Fibroblast of skin of left quadriceps (primary cell): ENCODE measurements around the gene WIPF2.
A peak's percentile ranks its signal among the peaks of the same experiment; 100 is the strongest.

Source experiments
- DNase-seq, 2 experiments: peaks; one replicate each; pipeline ENCODE4 v3.0.0-alpha.2; 2013; ENCODE audit warnings: low read depth in 2 of 2

WIPF2 gene

DNA sequence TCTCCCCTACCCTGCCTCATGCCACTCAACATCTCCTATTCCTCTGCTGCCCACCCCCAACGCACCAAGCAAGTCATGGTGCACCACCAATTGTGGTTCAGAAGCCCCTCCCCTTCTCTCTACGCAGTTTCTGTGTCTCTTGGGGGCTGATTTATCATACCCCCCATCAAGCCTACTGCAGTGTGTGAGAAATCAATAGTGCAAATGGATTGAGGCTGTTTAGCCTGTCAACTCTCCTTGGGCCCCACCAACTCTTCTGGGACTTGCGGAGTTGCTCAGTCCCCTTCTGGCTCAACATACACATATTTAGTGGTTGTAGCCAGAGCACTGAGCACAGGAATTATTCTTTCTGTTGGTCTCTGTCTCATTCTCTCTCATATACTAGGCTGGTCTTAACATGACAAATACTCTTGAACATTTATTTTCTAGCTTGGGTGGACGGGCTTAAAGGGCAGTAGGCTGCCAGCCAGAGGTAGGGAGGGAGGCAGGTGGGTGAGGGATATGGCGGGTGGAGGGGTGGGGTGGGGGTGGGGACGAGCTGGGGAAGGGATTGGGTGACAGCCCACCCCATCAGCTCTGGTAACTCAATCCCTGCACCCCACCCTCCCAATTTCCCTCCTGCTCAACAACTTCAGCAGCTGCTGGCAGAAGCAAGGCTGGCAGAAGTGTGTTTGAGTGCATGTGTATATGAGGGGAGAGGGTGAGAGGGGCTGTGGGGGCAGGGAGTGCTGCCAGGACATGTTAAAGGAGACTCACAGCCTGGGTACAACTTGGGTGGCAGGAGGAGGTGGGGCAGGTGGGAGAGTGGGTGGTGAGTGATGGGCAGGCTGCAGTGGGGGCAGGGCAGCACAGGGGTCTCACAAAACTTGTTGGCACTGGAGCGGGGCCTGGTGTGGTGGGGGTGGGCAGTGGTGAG lies 94.8 kb downstream of the WIPF2 start:
- no peak for DNase-seq

DNA sequence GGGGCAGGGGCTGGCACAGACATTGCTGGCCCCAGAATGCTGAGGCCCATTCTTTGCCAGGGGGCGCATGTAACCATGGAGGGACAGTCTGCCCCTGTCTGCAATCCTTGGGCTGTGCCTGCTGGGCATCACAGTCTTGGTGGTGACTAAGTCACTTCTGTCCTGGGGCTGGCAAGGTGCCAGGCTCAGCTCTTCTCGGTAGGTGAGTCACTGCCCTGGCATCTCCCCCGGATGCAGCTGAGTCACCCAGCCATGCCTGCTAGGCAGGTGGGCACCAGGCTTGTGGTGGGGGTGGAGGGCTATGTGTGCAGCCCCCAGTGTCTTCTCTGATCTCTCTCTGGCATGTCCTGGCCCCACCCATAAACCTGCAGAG lies 95.5 kb downstream of the WIPF2 start:
- peak in 1 of 2 experiments; percentile 58 for DNase-seq

DNA sequence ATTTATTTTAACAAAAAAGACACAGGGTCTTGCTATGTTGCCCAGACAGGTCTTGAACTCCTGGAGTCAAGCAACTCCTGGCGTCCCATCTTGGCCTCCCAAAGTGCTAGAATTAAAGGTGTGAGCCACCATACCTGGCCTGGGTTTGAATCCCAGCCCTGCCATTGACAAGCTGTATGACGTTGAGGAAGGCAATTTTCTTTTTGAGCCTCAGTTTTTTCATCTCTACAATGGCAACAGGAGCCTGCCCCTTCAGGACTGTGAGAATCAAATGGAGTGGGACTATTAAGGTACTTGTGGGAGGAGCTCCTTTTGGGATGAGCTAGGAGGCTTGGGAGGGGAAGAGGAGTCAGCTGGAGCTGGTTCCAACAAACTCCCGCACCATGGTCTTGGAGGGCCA lies 96.1 kb downstream of the WIPF2 start:
- DNase-seq: no peak

DNA sequence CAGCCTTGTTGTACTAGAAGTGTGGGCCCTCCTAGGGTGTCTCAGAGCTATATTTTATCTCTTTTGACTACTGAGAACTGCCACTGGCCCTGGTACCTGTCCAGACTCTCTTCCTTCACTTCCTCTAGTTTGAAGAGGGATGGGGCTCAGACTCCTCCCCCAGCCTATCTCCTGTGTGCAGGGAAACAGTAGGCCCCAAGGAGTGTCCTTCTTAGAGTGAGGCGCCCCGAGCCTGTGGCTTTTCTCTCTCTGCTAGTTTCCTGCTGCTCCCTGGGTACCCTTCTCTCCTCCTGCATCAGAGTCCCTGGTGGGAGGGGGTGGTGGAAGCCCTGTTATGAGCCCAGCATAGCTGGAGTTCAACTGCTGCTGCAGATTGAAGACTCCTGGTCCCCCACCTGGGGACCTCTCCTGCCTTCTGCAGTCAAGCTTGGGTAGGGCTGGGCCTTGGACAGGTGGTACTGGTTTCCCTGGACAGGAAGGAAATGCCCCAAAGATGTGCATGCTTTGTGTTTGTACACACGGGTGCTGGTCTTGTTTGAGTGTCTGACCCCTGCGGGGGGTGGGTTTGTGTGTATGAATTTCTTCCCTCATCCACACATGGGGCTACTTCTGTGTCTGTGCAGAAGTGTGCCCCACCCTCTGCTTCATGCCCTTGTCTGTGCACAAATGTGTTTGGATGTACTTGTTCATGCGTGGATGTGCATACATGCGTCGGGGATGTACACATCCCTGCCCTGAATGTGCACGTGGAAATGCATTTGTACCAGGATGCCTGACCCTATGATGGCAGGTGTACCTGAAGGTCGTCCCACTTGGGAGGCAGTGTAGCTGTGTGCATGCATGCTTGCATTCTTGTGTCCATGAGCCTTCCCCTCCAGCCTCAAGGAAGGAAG lies 96.8 kb downstream of the WIPF2 start:
- no peak for DNase-seq

DNA sequence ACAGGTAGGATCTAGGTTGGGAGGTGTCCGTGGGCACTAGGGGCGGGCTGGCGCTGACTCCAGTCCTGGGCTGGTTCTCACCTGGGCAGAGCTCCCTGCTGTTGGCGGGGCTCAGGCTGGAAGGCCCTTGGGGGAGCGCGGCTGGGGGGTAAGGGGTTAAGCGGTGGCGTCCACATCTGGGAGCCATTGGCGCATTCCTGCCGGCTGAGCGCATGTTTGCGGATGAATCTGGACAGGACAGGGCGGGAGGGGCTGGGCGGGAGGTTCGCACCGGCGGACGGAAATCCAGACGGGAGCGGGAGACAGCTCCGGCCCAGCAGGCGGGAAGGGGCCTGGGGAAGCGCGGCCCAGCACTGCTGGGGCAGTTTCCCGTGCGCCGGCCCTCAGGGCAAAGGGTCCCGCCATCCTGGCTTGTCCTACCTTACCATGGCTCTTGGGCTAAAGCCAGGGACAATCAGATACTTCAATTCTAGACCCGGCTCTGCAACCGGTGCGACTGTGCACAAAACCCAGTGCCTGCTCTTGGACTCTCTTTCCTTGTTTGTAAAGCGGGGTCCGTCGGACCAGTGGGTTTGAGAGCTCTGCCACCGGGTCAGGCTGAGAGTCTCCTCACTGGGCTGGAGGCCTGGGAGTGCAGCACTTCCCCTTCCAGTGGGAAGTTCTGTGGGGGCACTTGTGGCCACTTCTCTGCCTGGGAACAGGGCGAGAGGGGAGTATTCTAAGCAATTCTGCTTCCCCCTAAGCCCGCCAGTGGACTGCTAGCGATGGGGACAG lies 97.7 kb downstream of the WIPF2 start:
- peak in 1 of 2 experiments; percentile 59 for DNase-seq

DNA sequence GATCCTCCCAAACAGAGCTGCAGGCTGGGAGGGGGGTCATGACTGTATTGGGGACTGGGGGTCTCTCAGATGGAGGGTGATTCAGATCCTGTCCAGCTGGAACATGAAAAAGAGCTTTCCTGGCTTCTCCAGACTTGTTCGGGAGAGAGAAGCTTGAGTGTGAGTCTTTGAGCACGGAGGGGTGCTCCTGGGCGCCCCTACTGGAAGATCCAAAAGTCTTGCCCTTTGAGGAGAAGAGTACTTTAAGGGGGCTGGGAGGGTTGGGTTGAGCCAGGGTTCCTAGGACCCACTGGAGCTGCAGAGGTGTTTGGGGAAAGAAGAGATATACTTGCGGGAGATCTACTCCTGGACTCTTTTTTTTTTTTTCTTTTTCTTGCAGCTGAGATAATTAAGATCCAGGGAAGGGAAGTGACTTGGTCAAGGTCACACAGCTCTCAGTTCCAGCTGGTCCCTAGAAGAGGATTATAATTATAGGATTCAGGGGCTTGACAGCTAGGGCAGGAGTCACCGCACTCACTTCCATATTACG lies 98.3 kb downstream of the WIPF2 start:
- DNase-seq: no peak

DNA sequence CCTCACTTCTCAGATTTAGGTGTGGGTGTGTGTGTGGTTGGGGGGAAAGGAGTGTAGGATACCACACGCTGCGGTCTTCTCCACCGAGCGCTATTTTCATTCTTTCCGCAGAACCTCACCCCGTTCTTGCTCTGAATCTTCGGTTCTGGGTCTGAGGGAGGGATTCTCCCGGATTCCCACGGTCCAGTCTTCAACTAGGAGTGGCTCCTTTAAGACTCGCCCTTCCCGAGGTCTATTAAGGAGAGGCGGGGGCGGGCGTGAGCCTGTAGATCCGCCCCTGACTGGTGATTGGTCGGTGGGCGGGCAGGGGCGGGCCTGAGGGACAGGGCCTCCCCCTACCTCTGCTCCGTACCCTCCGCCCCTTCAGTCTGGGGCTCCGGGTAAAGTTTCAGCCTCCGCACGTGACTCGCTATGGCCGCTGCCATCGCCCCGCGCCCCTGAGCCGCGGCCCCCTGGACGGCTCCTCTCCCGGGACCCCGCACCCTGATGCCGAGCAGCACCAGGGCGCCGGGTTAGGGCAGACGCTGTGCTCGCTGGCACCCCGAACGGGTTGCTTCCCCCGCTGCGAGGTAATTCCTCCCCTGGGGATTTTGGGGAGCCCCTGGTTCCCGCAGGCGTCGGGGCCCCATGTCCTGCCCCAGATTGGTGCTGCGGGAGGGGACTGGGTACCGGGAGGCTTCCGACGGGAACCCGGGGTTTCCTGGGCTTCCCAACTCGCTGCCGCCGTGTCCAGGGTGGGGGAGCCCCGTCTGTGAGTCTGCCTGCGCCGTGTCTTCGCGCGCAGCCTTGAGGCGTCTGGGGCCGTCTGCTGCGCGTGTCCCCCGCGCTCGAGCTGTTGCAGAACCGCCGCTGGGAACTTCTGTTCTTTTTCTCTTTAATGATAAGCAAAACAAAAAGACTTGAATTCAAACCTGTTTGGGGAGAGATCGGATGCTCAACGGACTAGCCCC lies 99.1 kb downstream of the WIPF2 start:
- peak; percentile 90 to 92 for DNase-seq

DNA sequence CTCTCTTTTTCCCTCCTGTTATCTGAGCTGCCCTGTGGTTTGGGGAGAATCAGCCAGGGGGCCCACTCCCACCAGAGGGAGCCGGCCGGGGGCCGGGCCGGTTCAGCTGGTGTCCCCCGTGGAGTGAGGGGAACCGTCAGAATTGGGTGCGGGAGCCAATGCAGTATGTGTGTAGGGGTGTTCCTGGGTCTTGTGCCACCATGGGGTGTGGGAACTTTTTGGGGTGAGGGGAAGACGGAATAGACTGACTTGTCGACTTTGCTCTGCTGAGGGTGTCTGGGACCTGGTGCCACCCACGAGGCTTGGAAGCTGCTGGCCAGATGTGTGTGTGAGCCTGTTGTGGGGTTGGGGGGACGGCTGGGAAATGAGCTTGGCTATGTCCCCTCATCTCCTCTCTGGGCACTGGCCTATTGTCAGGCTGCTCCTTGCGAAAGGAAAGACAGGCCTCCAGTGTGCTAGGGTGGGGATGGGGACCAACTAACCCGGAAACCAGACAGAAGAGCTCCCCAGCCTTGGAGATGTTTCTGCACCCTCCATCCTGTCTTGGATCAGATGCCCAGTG lies 99.8 kb downstream of the WIPF2 start:
- DNase-seq: no peak

DNA sequence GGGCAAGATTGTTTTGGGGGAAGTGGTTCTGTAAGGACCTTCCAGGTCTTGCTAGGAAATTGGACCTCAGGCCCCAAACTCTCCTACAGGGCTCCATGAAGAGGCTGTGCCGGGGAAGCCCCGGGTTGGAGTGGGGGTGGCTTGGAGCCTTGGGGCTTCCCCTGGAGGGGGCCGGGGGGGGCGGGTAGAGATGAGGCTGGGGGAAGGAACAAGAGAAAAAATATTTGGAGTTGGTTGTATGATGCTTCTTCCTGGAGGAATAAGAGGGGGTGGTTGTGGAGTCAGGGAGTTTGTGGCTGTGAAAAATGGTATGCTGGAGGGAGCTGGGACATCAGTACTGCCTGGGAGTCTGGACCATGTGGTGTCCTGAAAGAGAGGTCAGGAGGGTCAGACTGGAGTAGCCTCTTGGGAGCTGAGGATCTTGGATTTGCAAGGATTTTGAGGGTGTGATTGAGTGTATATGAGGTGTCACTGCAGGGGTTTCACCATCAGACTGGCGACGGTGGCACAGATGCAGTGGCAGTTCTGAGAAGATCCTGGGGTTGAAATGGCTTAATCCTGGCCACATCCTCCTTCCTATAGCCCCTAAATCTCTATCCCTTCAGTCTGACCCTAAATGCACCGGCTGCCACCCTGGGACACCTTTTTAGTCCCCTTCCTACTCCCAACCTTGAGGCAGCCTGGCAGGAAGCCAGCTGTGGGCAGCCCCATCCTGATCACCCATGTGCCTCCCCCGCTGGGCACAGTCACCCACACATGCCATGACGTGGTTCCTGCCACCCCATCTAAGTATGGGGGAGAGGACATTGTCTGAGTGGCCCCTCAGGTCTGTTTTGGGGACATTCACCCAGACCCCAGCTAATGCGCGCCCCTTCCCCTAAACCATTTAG lies 100.8 kb downstream of the WIPF2 start:
- DNase-seq: no peak

DNA sequence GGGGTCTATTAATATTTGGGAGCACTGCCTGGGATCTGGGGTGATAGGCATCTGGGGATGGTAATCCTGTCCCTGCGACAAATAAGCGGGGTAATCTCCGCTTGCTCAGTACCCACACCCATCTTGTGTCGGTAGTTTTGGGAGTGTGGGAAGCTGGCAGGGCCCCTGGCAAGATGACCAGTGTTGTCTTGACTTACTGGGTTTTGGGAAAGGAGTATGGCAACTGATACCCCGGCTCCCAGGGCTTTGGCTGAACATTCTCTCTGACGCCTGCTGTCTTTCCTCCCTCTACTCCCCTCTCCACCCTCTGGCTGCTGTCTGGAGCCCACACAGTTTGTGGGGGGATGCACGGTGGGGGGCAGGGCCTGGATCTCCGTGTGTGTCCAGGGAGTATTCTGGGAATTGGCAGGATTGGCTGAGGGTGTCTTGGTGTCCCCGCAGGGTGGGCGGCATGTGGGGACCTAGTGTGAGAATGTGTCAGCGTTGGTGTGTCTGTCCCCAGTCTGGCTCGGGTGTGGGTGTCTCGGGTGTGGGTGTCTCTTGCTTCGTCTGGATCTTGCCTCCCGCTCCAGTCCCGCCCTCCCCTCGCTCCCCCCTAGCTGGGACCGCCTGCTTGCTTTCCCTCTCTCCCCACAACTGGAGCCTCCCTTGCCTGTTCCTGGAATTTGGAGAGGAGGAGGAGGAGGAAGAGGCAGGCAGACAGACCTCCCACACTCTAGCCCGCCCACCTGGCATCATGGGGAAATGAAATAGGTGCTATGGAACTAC lies 101.8 kb downstream of the WIPF2 start:
- DNase-seq: no peak

DNA sequence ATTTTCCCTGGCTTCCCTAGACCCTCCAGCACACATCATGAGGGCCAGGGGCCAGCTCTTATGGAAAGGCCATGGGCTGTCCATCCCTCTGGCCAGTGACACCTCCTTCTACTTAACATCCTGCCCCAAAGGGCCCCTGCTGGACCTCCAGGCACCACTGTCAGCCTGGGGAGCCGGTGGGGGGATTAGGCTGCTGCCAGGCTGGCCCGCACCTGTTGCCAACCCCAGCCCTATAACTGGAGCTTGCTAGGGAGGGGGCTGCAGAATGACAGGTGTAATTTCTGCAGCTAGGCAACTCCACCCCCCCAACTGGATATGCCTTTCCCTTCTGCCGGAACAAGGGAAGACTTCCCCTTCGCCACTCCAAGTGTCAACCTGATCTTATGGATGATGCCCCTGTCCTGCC lies 102.4 kb downstream of the WIPF2 start:
- DNase-seq: no peak

DNA sequence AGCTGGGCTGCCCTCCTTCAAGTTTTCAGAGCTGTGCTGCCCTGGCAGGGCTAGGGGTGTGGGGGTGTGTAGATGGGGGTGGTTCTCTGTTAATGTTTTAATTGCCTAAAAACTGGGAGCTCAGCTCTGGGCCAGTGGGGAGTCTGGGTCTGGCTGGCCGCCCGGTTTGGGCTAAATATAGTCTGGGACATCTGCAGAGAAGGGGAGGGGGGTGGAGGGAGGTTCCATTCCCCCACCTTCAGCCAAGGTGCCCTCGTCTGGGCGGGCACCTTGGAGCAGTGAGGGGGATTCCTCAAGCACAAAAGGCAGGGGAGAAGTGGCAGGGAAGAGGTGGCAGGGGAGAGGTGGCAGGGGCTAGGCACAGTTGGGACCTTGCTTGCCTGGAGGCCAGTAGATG lies 102.9 kb downstream of the WIPF2 start:
- DNase-seq: no peak

DNA sequence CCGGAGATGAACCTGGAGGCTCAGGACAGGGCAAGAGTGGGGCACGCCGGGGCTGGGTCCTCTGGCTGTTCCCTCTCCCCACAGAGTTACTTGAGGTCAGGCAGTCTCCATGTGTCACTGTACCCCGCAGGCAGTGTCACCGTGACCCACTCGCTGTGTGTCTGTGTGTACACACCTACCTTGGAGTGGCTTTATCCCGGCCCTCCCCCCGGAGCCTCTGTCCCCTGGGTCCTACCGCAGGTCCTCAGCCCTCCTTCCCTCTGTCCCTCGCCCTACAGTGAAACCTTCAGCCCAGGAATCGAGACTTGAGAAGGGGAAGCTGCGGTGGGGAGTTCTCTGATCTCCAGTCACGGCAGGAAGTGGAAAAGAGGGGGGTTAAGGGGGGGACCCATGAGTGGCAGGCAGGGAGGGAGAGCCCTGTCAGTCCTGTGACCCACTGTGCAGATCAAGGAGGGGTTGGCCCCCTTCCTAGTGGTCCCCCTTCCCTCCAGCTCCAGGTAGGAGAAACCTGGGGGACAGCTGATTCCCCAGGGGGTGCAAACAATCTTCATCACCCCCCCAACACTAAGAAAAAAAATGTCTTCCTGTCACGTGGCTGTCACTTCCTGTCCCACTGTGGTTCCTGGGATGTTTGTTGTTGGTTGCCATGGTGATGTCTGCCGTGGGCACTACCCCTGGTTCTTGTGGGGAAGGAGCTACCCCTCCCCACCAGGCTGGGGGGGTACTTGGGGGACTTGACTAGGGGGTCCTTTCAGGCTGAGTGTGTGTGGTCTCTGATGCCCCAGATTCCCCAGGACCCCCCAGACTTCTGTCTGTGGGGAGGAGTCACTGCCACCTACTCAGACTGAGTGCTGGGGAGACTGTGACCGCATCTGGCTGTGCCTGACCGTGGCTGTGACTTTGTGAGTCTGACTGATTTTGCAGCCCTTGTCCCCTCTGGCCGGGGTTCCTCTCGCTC lies 103.5 kb downstream of the WIPF2 start:
- DNase-seq: no peak

DNA sequence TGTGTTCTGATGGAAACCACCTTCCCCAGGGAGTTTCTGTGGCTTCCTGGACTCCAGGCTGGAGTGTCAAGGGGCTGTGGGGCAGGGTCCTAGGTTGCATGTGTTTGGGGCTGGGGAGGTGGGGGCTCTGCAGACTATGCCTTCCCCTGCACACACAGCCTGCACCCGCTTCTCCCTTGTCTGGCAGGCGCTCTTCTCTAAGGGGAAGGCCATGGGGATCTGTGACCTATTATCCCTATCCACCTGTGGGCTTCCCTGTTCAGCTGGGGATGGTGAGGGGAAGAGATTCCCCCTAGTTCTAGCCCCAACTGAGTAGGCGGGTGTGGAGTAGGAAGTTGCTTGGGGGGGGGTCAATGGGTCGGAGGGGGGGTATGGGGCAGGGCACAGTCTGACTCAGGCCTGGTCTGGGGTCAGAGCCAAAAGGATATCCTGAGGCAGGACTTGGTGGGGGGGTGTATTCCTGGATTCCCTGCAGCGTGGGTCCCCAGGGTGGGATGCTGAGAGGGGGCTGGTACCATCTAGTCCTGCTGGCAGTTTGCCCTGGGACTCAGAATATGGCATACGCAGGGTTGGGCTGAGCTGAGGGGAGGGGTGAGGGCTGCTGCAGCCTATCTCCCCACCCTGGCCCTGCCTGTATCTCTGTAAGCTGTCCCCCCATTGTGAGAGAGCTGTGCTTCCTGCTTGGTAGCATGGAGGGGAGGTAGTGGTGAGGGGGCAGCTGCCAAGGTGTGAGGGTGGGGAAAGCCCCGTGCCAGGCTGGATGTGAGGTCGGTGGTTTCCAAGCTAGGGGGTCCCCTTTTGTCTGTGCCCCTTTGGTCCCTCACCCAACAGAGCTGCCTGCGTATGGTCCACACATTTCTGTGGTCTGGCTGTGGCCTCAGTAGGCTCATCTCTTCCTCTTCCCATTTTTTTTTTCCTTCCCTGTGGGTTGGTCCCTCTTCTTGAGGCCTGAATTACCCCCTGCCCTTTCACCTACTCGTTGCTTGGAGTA lies 104.6 kb downstream of the WIPF2 start:
- DNase-seq: no peak

DNA sequence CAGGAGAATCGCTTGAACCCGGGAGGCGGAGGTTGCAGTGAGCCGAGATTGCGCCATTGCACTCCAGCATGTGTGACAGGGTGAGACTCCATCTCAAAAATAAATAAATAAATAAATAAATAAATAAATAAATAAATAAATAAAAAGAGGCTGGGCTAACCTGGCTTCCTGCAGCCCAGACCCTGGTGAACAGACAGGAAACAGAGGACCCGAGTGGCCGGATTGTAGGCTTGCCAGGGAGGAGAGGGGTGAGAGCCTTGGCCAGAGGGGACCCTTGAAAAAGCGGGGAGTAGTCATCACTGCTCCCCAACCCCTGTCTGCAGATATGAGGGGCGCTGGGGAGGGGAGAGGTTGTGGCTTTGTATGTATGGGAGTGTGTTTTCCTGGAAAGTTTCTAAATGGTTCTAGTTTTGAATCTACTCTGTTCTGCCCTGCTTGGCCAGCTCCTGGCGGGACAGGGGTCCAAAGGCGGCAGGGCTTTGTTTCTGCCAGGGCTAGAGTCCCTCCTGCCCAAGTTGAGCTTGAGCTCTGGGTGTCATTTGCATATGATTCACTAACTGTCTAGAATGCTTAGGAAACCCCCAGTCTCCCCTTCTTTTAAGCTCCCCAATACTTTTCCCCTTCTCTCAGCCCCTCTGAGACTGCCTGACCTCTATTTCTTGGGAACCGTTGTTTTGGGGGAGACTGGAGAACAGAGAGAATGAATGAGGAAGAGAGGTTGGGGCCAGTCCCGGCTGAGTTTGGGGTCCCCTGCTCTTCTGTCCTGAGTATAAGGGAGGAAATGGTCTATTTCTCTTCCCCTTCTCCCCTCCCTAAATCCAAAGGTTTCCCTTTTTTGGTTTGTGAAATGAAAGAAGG lies 106.3 kb downstream of the WIPF2 start:
- no peak for DNase-seq
